ENCODE data around the gene CAV1.
A peak's percentile ranks its signal among the peaks of the same experiment; 100 is the strongest.

CAV1 gene

DNA sequence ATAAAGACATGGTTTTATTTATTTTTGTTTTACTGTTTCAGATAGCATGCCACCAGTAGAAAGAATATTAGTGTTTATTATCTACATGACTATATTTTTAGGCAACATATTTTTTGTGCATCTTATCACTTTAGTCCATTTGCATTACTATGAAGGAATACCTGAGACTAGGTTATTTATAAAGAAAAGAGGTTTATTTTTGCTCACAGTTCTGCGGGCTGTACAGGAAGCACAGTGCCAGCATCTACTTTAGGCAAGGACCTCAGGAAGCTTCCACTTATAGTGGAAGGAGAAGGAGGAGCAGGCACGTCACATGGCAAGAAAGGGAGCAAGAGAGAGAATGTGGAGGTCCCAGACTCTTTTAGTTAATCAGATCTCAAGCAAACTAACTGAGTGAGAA lies 19.6 kb upstream of the CAV1 start:
- DNase-seq: no peak

DNA sequence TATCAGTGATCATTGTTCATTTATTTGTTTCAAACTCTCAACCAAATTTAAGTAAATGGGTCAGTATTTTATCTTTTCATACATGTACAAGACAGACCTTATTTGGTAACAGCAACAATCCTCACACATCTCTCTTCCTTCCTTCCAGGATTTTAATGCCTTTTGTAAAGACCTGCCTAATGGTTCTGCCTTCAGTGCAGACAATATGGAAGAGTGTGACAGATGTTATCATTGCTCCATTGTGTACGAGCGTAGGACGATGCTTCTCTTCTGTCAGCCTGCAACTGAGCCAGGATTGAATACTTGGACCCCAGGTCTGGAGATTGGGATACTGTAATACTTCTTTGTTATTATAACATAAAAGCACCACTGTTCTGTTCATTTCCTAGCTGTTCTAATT lies 19.0 kb upstream of the CAV1 start:
- no peak for DNase-seq

DNA sequence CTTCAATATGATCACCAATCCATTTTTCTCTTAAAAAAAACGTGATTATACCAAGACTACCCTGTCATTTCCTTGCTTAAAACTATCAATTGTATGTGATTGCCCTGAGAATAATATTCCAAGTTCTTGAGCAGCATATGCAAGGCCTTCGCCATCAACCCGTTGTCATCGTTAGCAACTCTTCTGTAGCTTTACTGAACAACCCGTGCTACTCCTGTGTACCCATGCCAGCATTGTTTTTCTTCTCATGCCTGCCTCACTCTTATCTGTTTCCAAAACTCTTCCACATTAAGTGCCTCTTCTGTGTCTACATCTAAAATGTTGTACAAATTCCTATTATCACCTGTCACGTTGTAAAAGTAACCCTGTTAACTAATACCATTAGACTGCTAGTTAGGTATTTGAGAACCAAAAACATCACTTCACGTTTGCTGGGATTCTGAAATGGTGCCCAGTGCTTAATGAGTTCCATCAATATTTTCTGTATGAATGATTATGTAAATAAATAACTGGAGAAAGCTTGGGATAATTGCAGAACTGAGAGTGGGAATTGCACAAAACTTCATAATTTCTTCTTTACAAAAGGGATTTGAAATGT lies 14.8 kb upstream of the CAV1 start:
- no peak for DNase-seq

DNA sequence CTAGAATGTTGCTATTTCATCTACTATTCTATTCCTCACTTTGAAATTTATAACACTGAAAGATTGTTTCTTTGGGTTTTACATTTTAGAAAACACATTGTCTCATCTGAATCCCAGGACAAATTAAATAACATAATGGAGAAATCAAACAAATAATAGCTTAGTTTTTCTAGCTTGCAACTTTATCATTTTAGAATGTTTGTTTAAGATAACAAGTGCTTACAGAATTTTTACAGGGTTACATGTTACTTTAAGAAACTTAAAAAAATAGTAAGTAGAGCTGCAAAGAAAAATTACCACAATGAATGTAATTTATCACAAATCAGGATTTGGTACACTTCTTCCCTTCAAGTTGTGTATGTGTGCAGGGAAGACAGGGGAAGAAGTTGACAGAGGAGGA lies 14.0 kb upstream of the CAV1 start:
- DNase-seq: no peak

GRCh38 chr7:116511552-116512519 lies 13.0 kb upstream of the CAV1 start:
- DNase-seq: peak; percentile 46

DNA sequence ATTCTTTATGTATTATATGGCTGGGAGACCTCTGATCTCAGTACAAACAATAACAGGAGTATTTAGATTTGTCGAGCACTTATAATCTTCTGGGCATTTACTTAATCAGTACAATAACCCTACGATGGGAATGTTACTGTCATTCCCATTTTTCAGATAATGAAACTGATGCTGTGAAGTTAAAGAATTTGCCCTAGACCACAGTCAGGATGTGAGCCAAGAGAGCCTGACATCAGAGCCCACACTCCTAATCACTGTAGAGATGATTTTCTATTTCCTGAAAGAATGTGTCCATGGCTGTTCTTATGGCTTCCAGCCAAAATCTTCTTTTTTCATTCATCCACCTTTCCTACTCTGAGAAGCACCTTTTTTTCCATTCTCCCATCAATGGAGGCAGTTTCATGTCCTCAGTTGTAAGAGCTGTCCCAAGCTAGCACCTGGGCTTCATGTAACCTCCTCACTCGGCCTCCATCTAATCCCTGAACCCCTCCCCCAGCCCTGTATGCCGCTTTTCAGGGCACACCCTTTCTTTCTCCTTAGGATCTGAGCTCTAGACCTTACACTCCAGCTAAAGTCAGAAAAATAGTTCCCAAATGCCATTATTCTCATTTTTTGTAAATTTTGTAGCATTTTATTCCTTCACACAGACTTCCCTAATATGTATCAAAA lies 12.2 kb upstream of the CAV1 start:
- no peak for DNase-seq

DNA sequence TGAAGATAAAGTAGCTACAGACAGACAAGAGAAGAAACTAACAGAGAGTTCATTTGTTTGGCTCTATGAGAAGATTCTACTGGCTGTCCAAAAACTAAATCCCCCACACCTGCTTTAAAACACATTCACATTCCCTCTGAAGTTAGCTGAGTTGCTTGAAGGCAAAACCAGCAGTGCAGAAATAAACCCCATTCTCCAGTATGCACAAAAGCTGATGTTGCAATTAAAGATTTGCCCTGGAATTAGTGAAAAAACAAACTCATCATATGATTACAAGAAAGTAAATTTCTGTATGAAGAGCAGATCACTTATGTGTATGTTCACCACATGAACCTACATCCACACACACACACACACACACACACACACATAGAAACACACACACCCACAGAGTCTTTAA lies 9.3 kb upstream of the CAV1 start:
- DNase-seq: no peak

DNA sequence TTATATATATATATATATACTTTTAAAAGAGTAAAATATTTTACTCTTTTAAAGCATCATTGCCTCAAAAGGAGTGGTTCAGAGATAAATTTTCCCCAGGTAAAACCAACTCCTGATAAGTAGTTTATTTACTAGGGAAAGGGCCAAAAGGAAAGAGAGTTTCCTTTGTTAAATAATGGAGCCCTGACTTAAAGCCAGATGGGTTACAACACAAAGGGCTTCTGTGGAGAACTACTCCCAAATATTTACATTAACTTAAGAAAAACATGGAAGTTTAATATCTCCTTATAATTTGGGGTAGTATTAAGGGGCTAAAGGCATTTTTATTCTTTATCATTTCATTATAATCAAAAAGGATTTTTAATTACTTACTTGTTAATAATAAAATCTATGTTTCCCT lies 8.5 kb upstream of the CAV1 start:
- DNase-seq: no peak

DNA sequence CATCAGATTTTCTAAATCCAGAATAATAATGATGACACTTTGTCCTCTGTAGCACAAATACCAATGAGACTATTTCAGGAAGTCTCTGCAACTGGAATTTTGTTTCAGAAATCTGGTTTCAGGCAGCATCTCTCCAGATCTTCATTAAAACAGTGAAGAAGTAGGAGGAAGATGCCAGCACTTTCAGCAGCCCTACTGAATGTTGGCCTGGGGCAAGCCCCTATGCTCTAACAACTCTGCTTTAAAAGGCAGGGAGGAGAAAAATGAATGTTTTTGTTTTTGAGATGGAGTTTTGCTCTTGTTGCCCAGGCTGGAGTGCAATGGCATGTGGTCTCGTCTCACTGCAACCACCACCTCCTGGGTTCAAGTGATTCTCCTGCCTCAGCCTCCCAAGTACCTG lies 7.2 kb upstream of the CAV1 start:
- DNase-seq: no peak

GRCh38 chr7:116518961-116519360 lies 5.9 kb upstream of the CAV1 start:
- no peak for DNase-seq

- DNase-seq: no peak
Observed at GRCh38 chr7:116521046-116521664, 3.7 kb upstream of the CAV1 start.

GRCh38 chr7:116522247-116522646 lies 2.6 kb upstream of the CAV1 start:
- DNase-seq: no peak

GRCh38 chr7:116524221-116524608 lies 621 bp upstream of the CAV1 start:
- DNase-seq: no peak

DNA sequence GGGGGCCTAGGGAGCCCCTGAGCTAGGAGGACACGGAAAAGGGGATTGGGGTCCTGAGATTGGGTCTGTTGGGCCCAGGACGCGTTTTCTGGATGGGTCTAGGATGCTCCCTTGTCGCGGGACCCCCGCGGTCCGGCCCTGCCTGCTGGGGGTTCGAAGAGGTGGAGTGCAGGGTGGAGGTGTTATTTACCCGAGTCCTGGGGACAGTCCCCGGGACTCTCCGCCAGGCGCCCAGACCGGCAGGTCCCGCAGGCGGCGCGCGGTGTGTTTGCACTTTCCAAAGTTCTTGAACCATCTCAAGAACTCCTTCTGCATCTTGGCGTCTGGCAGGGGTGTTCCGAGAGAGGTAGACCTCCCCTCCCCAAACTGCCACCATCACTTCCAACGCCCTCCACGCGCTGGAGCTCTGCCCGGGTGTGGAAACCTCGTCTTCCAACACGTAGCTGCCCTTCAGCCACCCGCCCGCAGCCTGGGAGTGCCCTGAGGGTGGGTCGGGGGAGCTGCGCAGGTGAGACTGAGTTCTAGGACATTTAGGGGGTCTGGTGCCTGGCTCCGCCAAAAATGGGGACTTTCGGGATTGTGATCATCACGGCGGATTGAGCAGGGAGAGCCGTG lies 569 bp downstream of the CAV1 start:
- no peak for DNase-seq

GRCh38 chr7:116525913-116526861 lies 1.4 kb downstream of the CAV1 start:
- DNase-seq: peak; percentile 54

DNA sequence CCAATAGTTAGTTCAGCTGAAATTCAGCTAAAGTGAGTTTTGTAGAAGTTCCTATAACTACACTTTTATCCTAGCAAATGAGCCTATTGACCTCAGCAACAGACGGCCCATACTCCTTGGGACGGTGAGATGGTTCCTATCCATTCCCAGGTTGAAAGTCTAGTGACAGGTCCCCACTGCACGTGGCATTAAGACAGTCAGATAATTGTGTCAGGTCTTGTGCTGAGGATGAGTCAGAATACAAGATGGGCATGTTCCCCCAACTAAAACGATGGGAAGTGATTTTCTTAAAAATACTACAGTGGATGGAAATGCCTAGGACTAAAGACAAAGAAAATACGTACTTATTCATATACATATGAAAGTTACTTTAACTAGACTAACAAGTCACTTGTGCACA lies 2.1 kb downstream of the CAV1 start:
- DNase-seq: no peak

DNA sequence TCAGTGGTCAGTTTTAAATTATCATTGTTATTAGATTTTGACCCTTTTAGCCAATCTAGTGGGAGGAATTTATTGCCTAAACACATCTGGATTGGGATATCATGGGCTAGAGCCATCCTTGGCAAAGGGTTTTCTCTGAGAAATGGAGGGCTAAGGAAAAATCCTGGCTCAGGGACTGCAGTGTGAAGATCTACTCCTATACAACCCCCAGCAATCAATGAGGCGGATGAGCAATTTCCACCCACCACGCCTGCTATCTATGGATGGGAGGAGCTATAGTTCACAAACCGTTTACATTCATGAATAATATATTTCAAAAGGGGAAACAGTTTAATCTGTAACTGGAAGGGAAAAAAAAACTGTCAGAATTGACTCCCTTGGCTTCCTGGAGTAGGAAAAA lies 2.7 kb downstream of the CAV1 start:
- no peak for DNase-seq

- no peak for DNase-seq
Observed at GRCh38 chr7:116528008-116528789, 3.4 kb downstream of the CAV1 start.

DNA sequence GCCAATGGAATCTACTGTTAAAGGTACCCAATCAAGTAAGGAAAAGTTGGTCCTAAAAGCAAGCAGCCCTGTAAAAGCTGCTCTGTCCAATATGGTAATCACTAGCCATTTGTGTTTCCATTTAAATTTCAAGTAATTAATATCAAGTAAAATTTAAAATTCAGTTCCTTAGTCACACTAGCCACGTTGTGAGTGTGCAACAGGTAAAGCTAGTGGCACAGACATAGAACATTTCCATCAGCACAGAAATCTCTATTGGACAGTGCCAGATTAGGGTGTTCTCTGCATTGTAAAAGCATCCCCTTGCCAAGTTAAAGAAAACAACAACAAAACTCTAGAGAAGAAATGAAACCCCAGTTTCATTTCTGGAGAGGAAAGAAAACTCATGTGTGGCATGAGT lies 4.4 kb downstream of the CAV1 start:
- no peak for DNase-seq

DNA sequence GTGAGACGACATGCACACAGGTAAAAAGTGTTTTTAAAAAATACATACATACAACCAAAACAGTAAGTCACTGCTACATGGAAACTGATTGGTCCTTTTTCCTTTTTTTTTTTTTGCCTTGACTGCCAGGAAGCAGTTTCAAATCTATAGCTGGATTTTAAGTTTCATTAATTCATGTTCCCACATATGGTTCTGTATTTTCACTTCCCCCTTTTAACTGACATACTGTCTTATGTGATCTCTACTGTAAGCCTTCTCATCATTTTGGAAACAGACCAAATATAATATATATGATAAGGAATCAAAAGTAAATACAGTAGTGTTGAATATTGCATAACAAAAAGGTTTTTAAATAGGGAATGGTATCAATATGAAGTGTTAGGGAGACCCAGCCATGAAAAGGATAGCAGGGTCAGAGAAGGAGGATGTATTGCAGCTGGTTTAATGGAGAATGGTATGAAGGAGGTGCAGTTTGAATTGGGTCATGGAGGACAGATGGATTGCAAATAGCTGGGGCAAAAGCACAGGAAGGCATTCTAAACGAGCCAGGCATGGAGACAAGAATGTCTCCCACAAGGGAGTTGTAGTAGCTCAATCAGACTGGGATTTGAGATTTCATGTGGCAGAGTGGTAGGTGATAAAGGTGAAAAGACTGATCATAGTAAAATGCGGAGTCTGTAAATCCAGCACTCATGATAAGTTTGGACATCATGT lies 5.4 kb downstream of the CAV1 start:
- DNase-seq: no peak
